Central memory CD4-positive, alpha-beta T cell (primary cell): Measurements from ENCODE around the gene CCDC136.
A peak's percentile ranks its signal among the peaks of the same experiment; 100 is the strongest.

Experiments used
- DNase-seq: peaks from one replicate; pipeline ENCODE4 v3.0.0; 2022

The CCDC136 gene

DNA sequence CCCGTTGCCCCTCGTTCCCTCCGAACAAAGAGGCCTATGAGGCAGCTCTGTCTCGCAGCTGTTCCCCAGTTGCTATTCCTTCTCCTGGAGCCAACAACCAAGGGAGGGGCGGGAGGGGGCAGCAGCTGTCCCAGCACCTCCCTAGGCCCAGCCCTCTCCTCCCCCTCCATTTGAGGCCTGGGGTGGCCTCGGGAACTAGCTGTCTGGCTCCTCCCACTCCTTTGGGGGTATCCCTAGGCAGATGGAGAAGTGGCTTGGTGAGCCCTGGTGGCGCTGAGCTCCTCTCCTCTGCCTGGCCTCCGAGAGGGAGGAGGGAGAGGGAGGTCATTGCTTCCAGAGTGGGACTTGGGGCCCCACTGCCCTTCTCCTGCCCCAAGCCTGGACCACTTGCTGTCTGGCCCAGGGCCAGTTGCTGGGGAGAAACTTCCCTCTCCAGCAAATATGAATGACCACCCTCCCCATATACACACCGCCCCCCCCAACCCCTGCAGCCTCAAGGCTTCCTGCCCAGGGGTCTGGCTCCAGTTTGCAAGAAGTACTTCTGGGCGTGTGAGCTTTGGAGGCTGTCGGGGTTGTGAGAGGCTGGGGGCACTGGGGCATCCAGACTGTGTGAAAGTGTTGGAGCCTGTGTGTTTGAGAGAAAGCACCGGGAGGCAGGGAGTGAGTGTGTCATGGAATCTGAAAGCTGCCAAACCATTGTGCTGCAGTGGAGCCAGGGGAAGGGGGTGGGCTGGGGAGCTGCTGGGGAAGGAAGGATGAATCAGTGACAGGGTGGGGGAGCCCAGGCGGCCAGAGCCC, 41.6 kb downstream of the CCDC136 start:
- no peak for DNase-seq

DNA sequence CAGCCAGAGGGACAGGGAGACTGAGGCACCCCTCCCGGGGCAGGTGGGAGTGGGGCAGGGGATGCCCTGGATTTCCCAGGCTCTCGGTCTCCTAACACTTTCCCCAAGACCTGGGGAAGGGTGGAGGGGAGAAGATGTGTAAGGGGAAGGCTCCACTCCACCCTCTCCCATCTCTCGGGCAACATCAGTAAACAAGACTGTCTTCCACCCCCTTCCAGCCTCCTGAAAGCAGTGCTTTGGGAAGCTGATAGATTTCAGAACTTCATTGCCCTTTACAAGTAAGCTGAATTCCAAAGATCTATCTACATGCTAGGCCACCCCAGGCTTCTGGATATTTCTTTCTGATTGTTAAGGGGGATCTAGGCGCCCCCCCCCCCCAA, 42.2 kb downstream of the CCDC136 start:
- no peak for DNase-seq

DNA sequence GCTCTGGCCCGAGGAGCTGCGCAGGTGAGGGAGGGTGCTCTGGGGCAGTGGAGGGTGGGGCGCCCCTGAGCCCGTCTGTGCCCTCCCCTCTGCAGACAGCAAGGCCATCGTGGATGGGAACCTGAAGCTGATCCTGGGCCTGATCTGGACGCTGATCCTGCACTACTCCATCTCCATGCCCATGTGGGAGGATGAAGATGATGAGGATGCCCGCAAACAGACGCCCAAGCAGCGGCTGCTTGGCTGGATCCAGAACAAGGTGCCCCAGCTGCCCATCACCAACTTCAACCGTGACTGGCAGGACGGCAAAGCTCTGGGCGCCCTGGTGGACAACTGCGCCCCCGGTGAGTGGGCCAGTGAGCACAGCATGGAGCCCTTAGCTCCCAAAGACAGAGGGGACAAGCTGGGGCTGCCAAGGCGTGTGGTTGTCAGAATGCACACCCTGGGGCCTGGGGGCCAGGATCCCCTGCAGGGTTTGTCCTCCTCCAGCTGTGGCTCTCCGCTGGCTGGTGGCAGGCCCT, 43.5 kb downstream of the CCDC136 start:
- DNase-seq: no peak

DNA sequence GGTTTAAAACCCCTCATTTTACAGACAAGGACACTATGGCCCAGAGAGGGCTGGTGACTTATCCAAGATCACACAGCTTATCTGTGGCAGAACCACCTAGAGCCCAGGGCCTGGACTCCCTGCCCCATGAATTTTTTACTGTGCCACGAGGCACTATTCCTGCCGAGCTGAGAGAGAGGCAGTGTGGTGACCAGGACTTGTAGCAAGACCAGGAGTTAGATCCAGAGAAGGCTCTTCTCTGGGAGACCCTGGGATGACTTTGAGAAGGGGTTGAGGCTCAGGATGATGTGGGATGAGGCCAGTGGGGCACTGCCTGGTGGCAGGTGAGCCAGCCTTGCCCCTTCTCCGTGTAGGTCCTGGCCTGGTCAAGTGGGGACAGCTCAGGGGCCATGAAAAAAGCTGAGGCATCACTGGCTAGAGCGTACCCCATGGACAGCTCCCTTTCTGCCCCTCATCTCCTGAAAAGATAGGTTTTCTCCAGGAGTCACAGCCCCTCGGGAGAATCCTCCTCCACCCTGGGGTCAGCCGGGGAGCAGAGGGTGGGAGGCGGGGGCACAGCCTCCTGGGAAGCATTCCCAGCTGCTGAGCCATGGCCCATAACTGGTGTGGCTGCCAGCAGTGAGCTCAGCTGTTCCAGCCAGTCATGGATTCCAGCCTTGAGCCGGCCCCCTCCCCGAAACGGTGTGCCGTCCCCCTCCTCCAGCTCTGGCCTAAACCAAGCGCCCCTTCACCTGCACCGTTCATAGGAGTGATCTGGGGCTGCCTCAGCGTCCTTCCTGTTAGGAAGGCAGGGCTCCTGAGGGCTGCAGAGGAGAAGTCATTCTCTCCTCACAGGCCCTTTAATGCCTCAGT, 44.2 kb downstream of the CCDC136 start:
- no peak for DNase-seq

DNA sequence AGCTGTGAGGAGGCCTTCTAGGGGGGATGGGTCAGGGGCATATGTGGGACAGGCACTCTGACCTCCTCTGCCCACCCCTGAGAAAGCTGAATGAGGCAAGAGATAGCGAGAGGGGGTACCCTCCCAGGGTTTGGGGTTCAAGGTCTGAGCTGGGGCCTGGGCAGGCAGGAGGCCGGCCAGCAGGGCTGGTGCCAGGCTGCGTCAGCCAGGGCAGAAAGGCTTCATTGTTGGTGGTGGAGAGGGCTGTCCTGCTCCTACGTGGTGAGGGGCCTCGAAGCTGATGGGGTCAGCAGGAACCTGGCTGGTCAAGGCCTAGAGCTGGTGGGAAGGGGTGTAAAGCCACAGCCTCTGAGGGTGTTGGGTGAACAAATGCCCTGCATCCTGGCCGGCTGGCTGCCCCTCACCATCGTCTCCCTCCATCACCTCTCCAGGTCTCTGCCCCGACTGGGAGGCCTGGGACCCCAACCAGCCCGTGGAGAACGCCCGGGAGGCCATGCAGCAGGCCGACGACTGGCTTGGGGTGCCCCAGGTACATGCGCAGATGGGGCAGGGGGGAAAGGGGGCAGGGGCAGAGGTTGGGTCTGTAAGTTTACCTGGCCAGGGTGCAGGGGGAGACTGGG, 45.1 kb downstream of the CCDC136 start:
- DNase-seq: no peak

DNA sequence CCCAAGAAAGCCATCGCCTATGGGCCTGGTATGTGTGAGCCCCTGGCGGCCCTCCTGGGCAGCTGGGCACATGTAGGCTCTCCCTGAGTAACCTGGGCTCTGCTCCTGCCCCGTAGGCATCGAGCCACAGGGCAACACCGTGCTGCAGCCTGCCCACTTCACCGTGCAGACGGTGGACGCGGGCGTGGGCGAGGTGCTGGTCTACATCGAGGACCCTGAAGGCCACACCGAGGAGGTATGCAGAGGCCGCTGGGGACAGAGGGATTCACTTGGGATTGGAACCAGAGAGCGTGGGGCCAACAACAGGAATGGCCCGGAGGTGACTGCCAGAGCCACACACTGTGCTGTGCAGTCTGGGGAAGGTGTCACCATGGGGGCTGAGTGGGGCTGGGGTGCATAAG, 45.8 kb downstream of the CCDC136 start:
- DNase-seq: no peak

DNA sequence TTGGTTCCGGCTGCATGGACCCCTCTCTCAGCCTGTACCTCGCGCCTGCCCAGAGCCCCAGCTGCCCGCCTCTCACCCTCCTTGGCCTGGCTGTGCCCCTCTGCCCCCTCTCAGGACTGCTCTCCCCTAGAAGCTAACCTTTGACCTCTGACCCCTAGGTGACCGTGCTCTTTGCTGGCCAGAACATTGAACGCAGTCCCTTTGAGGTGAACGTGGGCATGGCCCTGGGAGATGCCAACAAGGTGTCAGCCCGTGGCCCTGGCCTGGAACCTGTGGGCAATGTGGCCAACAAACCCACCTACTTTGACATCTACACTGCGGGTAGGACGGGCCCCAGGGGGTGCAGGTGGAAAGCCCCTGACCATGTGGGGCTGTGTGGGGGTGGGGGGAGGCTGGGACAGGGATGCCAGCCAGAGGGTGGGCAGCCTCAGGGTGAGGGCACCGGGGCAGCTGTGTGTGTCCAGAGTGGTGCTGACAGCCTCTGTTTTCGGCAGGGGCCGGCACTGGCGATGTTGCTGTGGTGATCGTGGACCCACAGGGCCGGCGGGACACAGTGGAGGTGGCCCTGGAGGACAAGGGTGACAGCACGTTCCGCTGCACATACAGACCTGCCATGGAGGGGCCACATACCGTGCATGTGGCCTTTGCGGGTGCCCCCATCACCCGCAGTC, 46.5 kb downstream of the CCDC136 start:
- no peak for DNase-seq

DNA sequence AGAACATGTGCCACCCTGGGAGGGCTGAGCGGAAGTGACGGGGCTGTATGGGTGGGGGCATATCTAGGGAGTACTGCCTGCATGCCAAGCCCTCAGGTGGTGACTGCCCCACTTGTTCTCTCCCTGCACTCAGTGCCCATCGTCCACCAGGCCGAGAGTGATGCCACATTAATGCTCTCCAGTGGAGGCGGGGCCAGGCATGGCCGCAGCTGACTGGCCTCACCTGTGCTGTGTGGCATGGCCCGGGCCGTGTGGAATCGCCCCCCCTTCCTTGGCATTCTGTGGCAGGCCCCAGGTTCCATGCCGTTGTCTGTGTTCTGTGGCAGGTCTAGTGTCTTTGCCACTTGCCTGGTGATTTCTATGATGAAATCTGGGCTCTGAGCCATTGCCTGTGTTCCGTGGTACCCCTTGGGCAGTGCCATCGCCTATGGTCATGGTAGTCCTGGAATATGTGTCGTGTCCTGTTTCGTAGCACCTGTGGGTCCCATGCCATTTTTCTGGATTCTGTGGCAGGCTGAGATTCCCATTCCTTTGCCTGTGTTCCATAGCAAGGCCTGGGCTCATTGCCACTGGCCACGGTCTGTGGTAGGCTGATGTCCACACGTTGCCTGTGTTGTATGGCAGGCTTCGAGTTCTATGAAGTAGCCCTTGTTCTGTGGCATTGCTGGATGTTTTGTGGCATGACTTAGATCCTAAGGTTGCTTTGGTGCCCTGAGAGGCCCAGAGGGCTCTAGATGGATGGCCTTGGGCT, 47.4 kb downstream of the CCDC136 start:
- DNase-seq: no peak

DNA sequence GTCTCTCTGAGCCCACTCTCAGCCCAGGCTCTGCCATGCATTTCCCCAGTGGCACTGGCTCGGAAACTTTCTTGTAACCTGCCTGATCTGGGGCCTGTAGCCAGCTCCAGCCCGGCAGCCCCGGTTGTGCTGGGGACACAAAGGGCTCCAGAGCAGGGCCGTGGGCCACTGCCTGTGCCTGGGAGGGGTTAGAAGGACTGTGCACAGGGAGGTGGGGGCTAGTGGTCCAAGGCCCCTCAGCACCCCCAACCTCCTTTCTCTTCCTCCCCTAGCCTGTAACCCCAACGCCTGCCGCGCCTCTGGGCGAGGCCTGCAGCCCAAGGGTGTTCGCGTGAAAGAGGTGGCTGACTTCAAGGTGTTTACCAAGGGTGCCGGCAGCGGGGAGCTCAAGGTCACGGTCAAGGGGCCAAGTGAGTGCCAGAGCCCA, 48.0 kb downstream of the CCDC136 start:
- no peak for DNase-seq

DNA sequence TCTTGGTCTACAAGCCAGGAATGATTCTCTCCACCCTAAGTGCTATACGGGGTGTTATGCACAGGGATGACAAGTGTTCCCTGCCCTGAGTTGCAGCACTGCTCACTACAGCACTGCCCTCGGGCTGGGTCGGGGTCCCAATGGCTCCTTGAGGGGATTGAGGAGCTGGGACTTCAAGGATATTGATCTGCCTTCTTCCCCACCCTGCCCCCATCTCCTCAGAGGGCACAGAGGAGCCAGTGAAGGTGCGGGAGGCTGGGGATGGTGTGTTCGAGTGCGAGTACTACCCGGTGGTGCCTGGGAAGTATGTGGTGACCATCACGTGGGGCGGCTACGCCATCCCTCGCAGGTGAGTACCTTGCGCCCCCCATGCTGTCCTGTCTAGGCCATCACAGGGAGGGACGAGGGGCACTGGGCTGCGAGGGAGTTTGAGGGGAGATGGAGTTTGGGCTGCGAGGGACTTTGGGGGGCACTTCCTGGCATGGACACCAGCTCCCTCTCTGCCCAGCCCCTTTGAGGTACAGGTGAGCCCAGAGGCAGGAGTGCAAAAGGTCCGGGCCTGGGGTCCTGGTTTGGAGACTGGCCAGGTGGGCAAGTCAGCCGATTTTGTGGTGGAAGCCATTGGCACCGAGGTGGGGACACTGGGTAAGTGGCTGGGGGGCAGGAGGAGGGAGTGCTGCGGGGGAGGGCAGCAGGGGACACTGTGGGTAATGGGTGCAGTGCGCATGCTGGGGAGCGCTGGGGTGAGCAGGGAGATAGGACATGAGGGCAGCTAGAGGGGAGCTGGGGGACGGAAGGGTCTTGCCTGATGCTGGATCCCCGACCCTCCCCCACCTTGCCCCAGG, 48.8 kb downstream of the CCDC136 start:
- no peak for DNase-seq

DNA sequence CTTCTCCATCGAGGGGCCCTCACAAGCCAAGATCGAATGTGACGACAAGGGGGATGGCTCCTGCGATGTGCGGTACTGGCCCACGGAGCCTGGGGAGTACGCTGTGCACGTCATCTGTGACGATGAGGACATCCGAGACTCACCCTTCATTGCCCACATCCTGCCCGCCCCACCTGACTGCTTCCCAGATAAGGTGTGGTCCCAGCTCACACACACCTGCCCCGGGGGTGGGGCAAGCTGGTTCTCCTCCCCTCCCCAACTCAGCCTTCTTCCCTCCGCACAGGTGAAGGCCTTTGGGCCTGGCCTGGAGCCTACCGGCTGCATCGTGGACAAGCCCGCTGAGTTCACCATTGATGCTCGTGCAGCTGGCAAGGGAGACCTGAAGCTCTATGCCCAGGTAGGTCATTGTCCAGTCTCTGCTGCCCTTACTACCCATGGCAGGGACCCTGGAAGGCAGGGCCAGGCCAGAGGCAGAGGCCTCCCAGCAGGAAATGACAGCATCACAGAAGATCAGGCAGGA, 49.5 kb downstream of the CCDC136 start:
- peak; percentile 36 for DNase-seq

DNA sequence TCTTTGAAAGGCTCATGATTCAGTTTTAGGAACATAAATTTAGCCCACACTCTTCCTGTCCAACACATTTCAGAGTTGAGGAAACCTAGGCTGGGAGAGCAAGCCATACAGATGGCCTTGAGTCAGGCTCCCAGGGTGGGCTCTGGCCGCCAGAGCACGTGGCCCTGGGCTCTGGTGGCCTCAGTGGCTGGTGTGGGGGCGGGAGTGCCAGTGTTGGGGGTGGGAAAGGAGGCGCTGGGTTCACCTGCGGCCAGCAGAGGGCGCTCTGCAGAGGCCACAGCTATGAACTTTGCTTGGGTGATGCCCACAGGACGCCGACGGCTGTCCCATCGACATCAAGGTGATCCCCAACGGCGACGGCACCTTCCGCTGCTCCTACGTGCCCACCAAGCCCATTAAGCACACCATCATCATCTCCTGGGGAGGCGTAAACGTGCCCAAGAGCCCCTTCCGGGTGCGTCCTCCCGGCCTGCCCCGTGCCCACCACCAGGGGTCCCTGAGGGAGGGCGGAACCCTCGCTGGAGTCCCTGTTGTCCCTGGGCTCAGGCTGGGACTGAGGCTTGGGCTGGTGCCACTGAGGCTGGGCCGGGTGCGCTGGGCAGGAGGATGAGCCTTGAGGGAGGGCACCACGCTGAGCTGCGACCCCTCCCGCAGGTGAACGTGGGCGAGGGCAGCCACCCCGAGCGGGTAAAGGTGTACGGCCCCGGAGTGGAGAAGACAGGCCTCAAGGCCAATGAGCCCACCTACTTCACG, 50.3 kb downstream of the CCDC136 start:
- DNase-seq: peak; percentile 44

DNA sequence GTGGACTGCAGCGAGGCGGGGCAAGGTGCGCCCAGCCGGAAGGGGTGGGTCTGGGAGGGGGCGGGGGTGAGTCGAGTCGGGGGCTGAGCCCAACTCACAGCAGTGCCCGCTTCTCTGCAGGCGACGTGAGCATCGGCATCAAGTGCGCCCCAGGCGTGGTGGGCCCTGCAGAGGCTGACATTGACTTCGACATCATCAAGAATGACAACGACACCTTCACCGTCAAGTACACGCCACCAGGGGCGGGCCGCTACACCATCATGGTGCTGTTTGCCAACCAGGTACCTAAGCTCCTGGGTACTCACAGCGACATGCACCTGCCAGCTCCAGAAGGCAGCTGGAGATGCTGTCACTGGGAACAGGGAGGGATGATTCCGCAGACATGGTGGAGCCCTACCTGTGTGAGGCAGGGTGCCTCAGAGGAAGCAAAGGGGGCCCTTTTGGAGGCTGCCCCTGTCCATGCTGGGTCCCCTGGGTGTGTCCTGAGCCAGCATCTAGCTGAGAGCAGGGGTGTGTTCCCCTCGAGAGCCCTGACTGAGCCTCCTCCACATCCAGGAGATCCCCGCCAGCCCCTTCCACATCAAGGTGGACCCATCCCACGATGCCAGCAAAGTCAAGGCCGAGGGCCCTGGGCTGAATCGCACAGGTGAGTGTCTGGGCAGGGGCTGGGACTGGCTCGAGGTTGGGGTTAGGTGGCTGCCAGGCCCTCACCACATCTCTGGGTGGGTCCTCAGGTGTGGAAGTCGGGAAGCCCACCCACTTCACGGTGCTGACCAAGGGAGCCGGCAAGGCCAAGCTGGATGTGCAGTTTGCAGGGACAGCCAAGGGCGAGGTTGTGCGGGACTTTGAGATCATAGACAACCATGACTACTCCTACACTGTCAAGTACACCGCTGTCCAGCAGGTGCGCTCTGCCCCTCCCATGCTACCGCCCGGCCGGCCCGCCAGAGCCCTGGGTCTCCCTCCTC, 51.2 kb downstream of the CCDC136 start:
- no peak for DNase-seq

DNA sequence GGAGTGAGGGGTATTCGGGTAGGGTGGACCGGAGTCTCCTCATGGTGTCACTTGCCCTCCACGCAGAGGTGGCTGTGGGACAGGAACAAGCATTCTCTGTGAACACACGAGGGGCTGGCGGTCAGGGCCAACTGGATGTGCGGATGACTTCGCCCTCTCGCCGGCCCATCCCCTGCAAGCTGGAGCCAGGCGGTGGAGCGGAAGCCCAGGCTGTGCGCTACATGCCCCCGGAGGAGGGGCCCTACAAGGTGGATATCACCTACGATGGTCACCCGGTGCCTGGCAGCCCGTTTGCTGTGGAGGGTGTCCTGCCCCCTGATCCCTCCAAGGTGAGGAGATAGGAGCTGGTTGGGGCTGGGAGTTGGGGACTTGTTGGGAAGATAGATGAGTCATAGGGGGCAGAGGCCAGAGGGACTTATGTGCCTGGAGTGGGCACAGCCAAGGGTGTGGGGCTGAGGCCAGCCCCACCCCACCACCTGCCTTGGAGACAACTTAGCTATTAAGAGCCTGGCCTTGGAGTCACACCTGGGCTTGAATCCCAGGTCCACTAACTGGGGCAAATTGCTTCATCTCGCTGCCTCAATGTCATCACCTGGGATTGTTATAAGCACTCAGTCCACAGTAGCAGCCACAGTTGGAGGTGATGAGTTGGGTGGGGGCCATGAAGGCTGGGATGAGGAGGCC, 52.3 kb downstream of the CCDC136 start:
- DNase-seq: no peak

DNA sequence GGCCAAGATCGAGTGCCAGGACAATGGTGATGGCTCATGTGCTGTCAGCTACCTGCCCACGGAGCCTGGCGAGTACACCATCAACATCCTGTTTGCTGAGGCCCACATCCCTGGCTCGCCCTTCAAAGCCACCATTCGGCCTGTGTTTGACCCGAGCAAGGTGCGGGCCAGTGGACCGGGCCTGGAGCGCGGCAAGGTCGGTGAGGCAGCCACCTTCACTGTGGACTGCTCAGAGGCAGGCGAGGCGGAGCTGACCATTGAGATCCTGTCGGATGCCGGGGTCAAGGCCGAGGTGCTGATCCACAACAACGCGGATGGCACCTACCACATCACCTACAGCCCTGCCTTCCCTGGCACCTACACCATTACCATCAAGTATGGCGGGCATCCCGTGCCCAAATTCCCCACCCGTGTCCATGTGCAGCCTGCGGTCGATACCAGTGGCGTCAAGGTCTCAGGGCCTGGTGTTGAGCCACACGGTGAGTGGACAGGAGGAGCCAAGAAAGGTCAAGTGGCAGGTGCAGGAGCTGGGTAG, 53.1 kb downstream of the CCDC136 start:
- DNase-seq: no peak

DNA sequence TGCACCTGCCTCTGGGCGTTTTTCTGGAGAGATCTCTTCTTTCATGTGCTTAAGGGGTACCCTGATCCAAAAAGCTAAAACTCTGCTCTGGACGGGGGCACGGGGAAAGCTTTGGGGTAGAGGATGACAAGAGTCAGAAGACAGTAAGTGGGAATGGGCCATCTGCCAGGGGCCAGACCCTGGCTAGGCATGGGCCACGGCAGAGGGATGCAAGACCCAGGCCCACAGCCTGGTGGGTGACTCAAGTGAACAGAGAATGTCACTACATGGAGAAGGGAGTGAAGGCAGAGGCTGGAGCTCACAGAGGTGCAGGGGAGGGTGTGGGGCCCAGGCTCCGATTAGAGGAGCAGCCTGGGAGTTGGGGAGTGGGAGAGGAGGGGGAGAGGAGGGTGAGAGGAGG, 53.7 kb downstream of the CCDC136 start:
- DNase-seq: no peak

DNA sequence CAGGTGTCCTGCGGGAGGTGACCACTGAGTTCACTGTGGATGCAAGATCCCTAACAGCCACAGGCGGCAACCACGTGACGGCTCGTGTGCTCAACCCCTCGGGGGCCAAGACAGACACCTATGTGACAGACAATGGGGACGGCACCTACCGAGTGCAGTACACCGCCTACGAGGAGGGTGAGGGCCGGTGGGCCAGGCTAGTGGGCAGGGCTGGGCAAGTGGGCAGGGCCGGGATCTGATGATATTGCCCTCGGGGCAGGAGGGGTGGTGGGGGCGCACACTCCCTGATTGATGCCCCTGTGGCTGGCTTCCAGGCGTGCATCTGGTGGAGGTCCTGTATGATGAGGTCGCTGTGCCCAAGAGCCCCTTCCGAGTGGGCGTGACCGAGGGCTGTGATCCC, 54.2 kb downstream of the CCDC136 start:
- no peak for DNase-seq
